ENCODE data around the gene CLDND2. TPM values are rescaled to one million over a fixed set of nuclear protein-coding genes. Genes with fewer than 3 reads are reported as not detected.

The CLDND2 gene
- total RNA-seq, 4 donors from 2014 or later = not detected

DNA sequence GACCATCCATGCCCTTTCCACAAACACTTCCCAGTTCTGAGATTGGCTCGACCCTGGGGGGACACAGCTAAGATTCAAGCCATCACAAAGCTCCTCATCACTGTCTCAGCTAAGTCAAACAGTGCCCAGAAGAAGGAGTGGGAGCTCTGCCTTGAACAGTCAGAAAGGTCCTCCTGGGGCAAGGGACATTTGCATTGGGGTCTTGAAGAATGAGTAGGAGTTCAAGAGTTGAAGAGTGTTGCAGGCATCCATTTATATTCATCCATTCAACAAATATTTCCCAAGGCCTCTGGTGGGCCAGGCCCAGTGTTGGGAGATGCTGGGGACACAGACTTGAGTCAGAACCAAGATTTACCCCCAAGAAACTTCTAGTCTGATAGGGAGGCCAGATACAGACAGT, 50.8 kb downstream of the CLDND2 start:
- in situ Hi-C loops (cut with MboI; ENCODE audit: low pct_ligation_motif_present in 1 of 4, low pct_unique_long_range_greater_than_20kb in 1 of 4, low sequenced_read_pairs in 3 of 4) = no loop called here
- Histone ChIP-seq H3K9me3 (no peaks in the 10 kb centered on the region), H3K27me3 (peaks cover under 1% of the 10 kb centered on the region), H3K4me1 (no peaks in the 10 kb centered on the region), H3K4me3 (no peak overlapping the region), H3K36me3 (no peaks in the 10 kb centered on the region), H3K27ac (no peak overlapping the region)
- WGBS, 2 donors (ENCODE audit: low coverage in 1 of 2) = 38% methylated on average over 1 of the region's 1 CpG; no CpG with 5 or more reads in 1 of the 2 donors
- no peak for DNase-seq
- no peak for TF ChIP-seq POLR2AphosphoS5 (IDR thresholded peaks at IDR 0.05)
- no peak for TF ChIP-seq EP300 (IDR thresholded peaks at IDR 0.05; ENCODE audit: low read depth)
- TF ChIP-seq, protein P1, sequence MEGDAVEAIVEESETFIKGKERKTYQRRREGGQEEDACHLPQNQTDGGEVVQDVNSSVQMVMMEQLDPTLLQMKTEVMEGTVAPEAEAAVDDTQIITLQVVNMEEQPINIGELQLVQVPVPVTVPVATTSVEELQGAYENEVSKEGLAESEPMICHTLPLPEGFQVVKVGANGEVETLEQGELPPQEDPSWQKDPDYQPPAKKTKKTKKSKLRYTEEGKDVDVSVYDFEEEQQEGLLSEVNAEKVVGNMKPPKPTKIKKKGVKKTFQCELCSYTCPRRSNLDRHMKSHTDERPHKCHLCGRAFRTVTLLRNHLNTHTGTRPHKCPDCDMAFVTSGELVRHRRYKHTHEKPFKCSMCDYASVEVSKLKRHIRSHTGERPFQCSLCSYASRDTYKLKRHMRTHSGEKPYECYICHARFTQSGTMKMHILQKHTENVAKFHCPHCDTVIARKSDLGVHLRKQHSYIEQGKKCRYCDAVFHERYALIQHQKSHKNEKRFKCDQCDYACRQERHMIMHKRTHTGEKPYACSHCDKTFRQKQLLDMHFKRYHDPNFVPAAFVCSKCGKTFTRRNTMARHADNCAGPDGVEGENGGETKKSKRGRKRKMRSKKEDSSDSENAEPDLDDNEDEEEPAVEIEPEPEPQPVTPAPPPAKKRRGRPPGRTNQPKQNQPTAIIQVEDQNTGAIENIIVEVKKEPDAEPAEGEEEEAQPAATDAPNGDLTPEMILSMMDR (IDR thresholded peaks at IDR 0.05) = no peak
- TF ChIP-seq POLR2A (IDR thresholded peaks at IDR 0.05) = no peak
- intact Hi-C loops (cut with DNase I; ENCODE audit: low total_unique reads) = no loop called here

DNA sequence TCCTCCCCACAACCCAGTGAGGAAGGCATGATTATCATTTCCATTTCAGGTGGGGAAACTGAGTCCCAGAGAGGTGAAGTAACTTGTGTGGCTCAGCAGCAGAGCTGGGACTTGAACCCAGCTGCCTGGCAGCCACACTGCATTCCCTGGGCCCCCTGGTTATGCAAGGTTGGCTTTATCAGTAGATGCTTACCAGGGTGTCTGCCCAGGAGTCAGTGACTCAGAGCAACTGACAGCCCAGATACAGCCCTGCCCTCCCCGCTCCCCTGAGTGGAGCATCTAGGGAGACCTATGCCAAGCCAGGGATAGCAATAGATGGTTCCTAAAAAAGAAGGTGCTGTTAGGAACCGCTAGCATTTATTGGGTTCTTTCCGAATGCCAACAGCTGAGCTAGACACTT, 51.4 kb downstream of the CLDND2 start:
- Histone ChIP-seq H3K9me3 (no peaks in the 10 kb centered on the region), H3K27ac (no peak overlapping the region), H3K4me1 (no peaks in the 10 kb centered on the region), H3K36me3 (no peaks in the 10 kb centered on the region), H3K4me3 (no peak overlapping the region), H3K27me3 (peaks cover 6% of the 10 kb centered on the region)
- TF ChIP-seq EP300 (IDR thresholded peaks at IDR 0.05; ENCODE audit: low read depth) (no peak), POLR2AphosphoS5 (IDR thresholded peaks at IDR 0.05) (no peak), POLR2A (IDR thresholded peaks at IDR 0.05) (no peak)
- TF ChIP-seq, protein P1 (IDR thresholded peaks at IDR 0.05) = no peak
- in situ Hi-C loops (cut with MboI; ENCODE audit: low pct_ligation_motif_present in 1 of 4, low pct_unique_long_range_greater_than_20kb in 1 of 4, low sequenced_read_pairs in 3 of 4) = no loop called here
- intact Hi-C loops (cut with DNase I; ENCODE audit: low total_unique reads) = no loop called here
- 72% methylated on average over 3 of the region's 3 CpGs; no CpG with 5 or more reads in 1 of the 2 donors for WGBS, 2 donors (ENCODE audit: low coverage in 1 of 2)
- DNase-seq = no peak

Other genes starting within 250 kb of the CLDND2 start
- 1 to 10 TPM in 2 of 4 donors, not detected in 2; 2.0 to 2.2 TPM for gene SIGLEC9, start 244.1 kb downstream of the CLDND2 start, total RNA-seq
- 1 to 10 TPM in 1 of 4 donors, under 1 TPM in 1, not detected in 2; 0.82 to 2.1 TPM for gene SIGLEC7, start 226.7 kb downstream of the CLDND2 start, total RNA-seq
- 1 to 10 TPM in 2 of 4 donors, not detected in 2; 2.5 to 2.6 TPM for gene CD33, start 143.9 kb downstream of the CLDND2 start, total RNA-seq
- not detected for gene SIGLECL1, start 117.9 kb downstream of the CLDND2 start, total RNA-seq
- under 1 TPM in 1 of 4 donors, not detected in 3; 0.27 TPM for gene IGLON5, start 57.4 kb downstream of the CLDND2 start, total RNA-seq
- 1 to 10 TPM in 3 of 4 donors, under 1 TPM in 1; 0.60 to 2.2 (median 1.8) TPM for gene VSIG10L, start 26.9 kb downstream of the CLDND2 start, total RNA-seq
- gene ETFB, start 2.6 kb downstream of the CLDND2 start, total RNA-seq = 100 to 1,000 TPM in 2 of 4 donors, 10 to 100 TPM in 2; 56.9 to 147 (median 99.1) TPM
- gene NKG7, start 3.7 kb upstream of the CLDND2 start, total RNA-seq = 1 to 10 TPM in 2 of 4 donors, not detected in 2; 1.6 to 3.0 TPM
- not detected for gene LIM2, start 19.0 kb upstream of the CLDND2 start, total RNA-seq
- not detected for gene C19orf84, start 21.6 kb upstream of the CLDND2 start, total RNA-seq
- 10 to 100 TPM in 1 of 4 donors, 1 to 10 TPM in 2, not detected in 1; 3.7 to 15.7 (median 4.9) TPM for gene SIGLEC10, start 48.6 kb upstream of the CLDND2 start, total RNA-seq
- gene SIGLEC8, start 89.5 kb upstream of the CLDND2 start, total RNA-seq = 1 to 10 TPM in 1 of 4 donors, under 1 TPM in 1, not detected in 2; 0.27 to 1.3 TPM
- gene CEACAM18, start 109.5 kb upstream of the CLDND2 start, total RNA-seq = not detected
- under 1 TPM in 2 of 4 donors, not detected in 2; 0.41 to 0.48 TPM for gene SIGLEC12, start 132.8 kb upstream of the CLDND2 start, total RNA-seq
- 1 to 10 TPM in 2 of 4 donors, under 1 TPM in 1, not detected in 1; 0.55 to 4.4 (median 1.7) TPM for gene SIGLEC6, start 162.7 kb upstream of the CLDND2 start, total RNA-seq
- 10 to 100 TPM in 1 of 4 donors, 1 to 10 TPM in 3; 5.6 to 12.7 (median 6.6) TPM for gene ZNF175, start 202.3 kb upstream of the CLDND2 start, total RNA-seq

Measured in transverse colon (tissue), 4 donors.